A549 treated with DMSO at 1 μM for 4 hours (cell line): Measurements from ENCODE around the gene ZNF484. TPM values are rescaled to one million over a fixed set of nuclear protein-coding genes. Genes with fewer than 3 reads are reported as not detected.

ENCODE experiments used
- total RNA-seq: library from RNA; stranded (reverse); fragments of 200-300 nt; extraction: Qiagen RNA extraction; gene quantifications from 5 replicates; pipeline ENCODE4 v1.2.3, GENCODE V29; 2022; ENCODE audit warnings: low read depth

The ZNF484 gene
- 2.0 to 3.1 TPM (median 2.6 TPM) in 5 replicates for total RNA-seq

GRCh38 chr9:92877531-92878430 lies at the start of gene ZNF484:
TSS of gene ZNF484 (minus strand) at chr9:92878038. CDS start at chr9:92875029, 3,009 bp downstream.

Other genes starting within 250 kb of the ZNF484 start
- 14.0 to 16.0 TPM (median 15.7 TPM) in 5 replicates for gene IPPK, start 207.9 kb downstream of the ZNF484 start, total RNA-seq
- 28.4 to 35.4 TPM (median 33.7 TPM) in 5 replicates for gene BICD2, start 113.2 kb downstream of the ZNF484 start, total RNA-seq
- gene FGD3, start 69.5 kb upstream of the ZNF484 start, total RNA-seq = 0.11 to 0.41 TPM (median 0.23 TPM) in 5 replicates
- 0.26 to 0.79 TPM (median 0.58 TPM) in 5 replicates for gene SUSD3, start 180.7 kb upstream of the ZNF484 start, total RNA-seq
- gene CARD19, start 218.2 kb upstream of the ZNF484 start, total RNA-seq = 52.6 to 67.4 TPM (median 60.6 TPM) in 5 replicates